Measurements from ENCODE around the gene F7. TPM values are rescaled to one million over a fixed set of nuclear protein-coding genes. Genes with fewer than 3 reads are reported as not detected.

F7 gene
- total RNA-seq, 2 donors from 2014 or later, result 0.17 TPM; not detected in 1

- intact Hi-C loops (cut with DNase I, micrococcal nuclease), result no loop called here
- ATAC-seq, result peak; percentile 99
These were observed 17.1 kb downstream of the F7 start, which contains the start of gene F10 for GRCh38 chr13:113122550-113123225. TSS of gene F10 (plus strand) at chr13:113122799. CDS start at chr13:113122856, 57 bp downstream.

DNA sequence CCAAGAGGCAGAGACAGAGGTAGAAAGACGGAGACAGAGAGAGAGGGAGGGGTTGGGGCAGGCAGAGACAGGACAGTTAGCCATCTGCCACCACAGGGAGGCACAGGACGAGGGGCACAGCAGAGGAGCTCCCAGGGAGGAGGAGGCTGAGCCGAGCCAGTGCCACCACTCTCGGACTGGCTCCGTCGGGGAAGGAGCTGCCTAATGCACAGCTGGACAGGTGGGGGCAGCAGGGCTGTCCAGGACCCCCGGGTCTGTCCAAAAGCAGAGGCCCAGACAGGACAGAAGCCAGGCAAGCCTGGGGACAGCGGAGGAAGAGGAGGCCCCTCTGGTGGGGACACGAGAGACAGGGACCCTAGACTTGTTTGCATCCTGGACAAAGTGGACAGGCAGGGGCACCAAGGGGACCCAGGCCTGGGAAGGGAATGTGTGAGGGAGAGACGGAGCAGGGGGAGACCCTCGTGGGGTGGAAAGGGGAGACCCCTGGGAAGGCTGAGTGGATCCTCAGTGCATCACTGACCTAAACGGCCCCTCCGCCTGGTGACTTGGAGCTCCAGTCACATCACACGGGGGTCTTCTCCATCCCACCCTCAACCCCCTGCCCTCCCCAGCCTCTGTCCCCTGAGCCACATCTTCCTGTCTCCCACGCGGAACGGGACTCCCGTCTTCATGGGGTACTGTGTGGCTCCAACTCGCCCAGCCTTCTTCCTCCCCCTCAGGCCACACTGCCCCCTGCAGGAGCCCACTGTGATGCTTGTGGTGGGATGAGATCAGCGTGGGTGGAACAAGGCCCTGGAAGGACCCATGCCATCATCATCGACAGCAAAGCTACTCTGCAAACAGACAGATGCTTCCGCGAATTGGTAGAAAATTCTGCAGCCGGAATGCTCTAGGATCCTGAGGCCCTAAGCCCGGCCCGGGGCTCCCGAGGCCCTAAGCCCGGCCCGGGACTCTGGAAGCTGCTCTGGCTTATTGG lies 17.9 kb downstream of the F7 start:
- intact Hi-C loops (cut with DNase I, micrococcal nuclease), result no loop called here
- ATAC-seq (peak; percentile 1), DNase-seq (no peak)

More at GRCh38 chr13:113122550-113123225, 17.1 kb downstream of the F7 start, which contains the start of gene F10:
- peak; percentile 67 to 82 for DNase-seq

DNA sequence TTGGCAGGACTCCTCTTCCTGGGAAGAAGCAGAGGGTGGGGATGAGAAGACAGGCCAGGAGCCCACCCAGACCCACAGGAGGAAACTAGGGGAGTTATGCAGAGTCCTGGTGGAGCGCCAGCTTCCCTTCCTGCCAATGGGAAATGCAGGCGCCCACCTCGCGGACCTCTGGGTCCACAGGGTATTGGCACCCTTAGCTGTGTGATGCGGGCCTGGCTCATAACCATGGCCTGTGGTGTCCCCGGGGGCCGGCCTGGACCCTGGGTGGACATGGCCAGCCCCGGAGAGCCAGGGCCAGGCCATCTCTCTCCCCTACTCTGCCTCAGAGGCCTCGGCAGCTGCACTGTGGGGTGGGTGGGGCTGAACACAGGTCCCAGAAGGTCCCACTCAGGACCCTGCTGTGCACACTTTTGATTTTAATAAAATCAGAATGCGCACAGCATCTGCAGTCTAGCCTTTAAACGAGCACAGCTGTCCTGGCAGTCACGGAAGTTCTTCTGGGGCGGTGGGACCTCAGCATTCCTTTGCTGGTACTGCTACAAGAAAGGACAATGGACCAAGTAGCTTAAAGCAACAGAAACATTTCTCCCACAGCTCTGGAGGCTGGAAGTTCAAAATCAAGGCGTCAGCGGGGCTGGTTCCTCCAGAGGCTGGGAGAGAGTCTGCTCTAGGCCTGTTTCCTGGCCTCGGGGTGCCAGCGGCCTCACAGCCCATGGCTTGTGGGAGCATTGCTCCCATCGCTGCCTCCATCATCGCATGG lies 18.8 kb downstream of the F7 start:
- DNase-seq, result peak in 1 of 2 donors; percentile 23
- intact Hi-C loops (cut with DNase I, micrococcal nuclease), result no loop called here
- no peak for ATAC-seq

DNA sequence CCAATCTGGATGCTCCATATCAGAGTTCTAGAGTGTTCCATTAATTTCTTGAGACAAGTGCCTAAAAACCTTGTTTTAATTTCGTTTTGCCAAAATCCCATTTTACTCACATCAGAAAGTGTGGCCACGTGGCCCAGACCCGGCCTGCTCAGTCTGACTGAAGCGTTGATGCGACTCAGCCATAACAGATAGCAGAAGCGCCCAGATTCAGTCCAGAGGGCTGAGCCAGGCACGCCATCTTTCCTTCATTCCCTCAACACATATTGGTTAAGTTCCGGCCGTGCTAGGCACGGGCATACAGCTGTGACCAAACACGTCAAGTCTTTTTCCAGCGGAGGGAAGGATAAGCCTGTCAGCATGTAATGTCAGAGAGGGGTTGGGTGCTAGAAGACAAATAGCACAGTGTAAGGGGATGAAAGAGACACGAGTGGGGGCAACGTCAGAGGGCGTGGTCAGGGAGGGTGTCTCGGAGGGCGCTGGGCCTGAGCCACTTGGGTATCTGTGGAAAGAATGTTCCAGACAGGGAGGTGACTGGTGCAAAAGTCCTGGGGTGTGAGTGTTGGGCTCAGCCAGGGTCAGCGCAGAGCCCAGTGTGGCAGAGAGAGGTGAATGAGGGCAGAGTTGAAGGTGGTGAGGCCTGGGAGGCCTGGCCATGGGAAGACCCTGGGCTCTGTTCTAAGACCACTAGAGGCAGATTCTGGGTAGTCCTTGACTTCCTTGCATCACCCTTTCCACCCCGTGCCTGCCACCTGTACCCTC lies 20.1 kb downstream of the F7 start:
- ATAC-seq, result no peak
- intact Hi-C loops (cut with DNase I, micrococcal nuclease), result no loop called here
- peak in 1 of 2 donors; percentile 10 for DNase-seq

GRCh38 chr13:113126265-113127150 lies 20.9 kb downstream of the F7 start:
- DNase-seq, result peak in 1 of 2 donors; percentile 12
- no peak for ATAC-seq
- intact Hi-C loops (cut with DNase I, micrococcal nuclease), result no loop called here

- ATAC-seq (no peak), DNase-seq (peak in 1 of 2 donors; percentile 15)
- intact Hi-C loops (cut with DNase I, micrococcal nuclease), result no loop called here
These were observed 23.9 kb downstream of the F7 start for GRCh38 chr13:113129480-113129879.

DNA sequence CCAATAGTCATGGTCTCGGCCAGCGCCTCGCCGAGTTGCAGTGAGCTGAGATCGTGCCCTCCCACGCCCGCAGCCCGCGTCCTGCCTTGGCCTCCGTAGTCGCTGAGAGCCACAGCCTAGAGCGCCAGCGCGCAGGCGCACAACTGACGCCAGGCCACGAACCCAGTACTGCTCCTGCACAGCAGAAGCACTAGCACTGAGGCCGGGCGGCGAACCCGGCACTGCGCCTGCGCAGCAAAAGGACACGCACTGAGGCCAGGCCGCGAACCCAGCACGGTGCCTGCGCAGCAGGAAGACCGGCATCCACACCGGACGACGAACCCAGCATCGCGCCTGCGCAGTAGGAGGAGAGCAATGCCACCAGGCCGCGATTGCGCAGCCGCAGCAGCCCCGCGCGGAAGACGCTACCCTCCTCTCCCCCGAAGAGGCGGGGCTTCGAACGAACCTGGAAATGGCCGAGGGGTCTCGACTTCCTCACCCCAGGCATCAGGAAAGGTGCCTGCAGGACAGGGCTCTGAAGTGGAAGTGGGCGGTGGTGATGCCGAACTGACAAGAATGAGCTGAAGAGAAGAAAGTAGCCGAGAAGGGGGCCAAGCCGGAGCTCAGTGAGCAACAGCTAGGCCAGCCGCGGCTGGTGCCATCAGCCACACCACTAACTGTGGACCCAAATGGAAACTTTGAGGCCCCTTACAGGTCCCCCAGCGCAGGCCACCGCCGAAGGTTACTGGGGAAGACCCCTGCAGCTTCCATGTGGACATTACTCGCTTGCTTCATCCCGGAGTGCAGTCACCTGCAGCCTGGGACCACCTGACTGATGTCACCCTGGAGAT lies 24.5 kb downstream of the F7 start:
- no peak for ATAC-seq
- DNase-seq, result peak in 1 of 2 donors; percentile 16
- intact Hi-C loops (cut with DNase I, micrococcal nuclease), result no loop called here

GRCh38 chr13:113135281-113135760 lies 29.7 kb downstream of the F7 start:
- intact Hi-C loops (cut with DNase I, micrococcal nuclease), result no loop called here
- ATAC-seq (no peak), DNase-seq (no peak)

DNA sequence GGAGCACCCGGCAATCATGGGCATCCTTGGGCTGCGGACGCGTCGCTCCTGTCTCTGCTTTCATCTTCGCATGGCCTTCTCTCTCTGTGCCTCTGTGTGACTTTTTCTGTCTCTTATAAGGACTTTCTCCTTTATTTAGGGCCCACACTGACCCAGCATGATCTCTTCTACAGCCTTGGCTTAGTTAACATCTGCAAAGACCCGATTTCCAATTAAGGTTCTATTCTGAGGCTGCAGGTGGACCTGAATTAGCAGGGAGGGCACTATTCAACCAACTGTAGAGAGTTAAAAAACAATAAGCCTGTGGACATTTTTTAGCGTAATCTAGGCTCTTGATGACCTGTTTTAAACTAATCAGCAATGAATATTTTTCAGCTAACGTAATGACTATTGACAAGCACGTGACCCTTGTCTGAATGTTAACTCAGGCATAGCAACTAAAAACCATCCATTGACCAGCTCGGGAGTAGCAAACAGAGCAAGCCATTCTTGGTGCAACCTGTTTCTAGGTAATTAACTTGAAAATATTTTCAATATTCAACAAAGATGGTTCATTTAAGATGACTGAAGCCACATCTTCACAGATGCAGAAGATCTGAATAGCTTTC lies 32.2 kb downstream of the F7 start:
- no peak for DNase-seq
- no peak for ATAC-seq
- intact Hi-C loops (cut with DNase I, micrococcal nuclease), result no loop called here

DNA sequence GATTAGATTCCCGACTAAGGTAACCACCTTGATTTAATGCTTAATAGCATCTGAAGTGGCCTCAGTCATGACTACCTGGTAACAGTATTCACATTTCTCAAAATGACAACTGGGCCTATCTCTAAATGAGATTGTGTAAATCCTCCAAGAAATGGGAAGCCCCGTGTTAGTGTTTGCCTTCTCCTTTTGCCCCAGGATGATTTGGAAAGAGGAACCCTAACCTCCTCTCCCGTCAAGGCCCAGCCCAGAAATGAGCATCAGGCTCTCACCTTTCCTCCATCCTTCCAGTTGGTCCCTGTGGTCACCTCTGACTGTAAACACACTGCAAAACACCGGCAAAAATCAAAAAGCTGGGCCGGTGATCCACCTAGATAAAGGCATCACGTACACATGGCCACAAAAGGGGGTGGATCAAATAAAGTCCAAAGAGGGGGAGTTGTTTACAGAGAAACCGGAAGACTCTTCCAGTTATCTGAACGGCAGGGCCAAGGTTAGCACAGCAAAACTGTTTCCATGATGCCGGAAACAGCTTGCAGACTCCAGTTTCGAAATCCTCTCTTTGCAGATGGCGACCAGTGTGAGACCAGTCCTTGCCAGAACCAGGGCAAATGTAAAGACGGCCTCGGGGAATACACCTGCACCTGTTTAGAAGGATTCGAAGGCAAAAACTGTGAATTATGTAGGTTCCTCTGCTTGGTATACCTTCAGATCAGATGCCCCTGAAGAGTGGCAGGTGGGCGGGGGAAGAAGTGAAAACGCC lies 33.4 kb downstream of the F7 start:
- ATAC-seq, result no peak
- DNase-seq, result peak in 1 of 2 donors; percentile 2
- intact Hi-C loops (cut with DNase I, micrococcal nuclease), result no loop called here

DNA sequence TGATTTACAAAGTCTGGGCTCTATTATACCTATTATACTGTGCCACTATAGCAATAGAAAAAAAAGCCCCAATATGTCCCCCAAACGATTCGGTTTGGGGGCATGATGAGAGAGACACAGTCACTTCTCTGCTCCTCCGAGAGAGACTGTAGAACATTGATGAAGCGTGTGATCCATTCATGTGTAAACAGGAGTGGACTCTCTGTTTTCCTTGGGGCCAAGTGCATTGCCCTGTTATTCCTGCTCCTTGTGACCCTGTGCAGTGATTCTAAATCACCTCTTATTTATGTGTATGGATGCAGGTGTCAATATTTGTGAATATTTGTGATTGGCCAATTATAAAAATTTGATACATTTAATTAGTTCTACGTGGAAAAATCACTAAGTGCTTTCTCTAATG lies 34.0 kb downstream of the F7 start:
- DNase-seq, result no peak
- intact Hi-C loops (cut with DNase I, micrococcal nuclease), result no loop called here
- no peak for ATAC-seq

DNA sequence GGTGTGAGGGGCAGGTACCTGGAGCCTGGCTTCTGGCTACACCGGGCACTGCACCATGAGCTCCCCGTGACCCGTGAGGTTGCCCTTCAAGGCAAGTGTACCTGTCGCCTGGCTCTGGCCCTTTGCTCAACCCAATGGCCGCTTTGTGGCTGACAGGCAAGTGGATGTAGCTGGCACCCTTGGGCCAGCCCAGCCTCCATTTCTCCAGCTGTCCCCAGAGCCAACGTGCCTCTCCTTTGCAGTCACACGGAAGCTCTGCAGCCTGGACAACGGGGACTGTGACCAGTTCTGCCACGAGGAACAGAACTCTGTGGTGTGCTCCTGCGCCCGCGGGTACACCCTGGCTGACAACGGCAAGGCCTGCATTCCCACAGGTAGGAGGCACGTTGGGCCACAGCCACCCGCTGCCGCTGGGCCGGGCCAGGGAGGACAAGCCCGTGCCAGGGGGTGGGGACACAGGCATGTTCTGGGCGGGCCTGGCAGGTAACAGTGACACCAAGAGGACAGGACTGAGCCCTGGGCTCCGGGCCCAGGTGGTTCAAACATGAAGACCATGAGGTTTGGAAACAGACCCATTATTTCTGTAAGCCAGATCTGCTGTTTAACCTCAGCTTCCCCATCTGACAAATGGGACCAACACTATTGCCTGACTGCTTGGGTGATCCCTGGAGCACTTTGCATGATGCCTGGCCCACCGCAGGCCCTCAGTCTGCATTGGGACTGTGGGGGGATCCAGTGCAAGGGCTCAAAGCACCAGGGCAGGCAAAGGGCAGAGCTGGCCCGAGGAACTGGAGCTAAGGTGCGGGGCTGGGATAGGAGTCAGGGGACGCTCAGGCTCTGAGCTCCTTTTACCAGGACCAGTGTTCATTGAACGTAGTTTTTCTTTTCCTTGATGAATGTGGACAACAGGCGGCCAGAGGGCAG lies 35.3 kb downstream of the F7 start:
- DNase-seq (peak in 1 of 2 donors; percentile 15), ATAC-seq (no peak)
- intact Hi-C loops (cut with DNase I, micrococcal nuclease), result no loop called here

DNA sequence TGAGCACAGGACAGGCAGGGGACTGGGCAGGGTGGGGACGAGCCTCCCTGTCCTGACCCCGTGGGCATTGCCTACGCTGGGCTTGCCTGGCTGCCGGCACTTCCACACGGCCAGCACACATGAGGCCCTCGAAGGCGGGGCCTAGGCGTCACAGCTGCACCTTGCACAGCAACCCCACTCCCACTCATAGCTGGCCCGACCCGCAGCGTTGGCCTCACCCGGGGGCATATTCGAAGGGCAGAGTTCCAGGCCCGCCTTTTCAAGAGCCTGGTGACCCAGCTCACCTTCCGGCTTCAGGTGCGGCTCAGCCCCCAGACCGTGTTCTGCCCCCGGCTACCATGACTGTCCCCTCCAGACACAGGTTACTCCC lies 36.0 kb downstream of the F7 start:
- no peak for ATAC-seq
- DNase-seq, result peak in 1 of 2 donors; percentile 17
- intact Hi-C loops (cut with DNase I, micrococcal nuclease), result no loop called here

- DNase-seq (no peak), ATAC-seq (no peak)
- intact Hi-C loops (cut with DNase I, micrococcal nuclease), result no loop called here
These were observed 37.3 kb downstream of the F7 start for GRCh38 chr13:113142876-113143275.
